ENCODE data around the gene IER3. TPM values are rescaled to one million over a fixed set of nuclear protein-coding genes. Genes with fewer than 3 reads are reported as not detected.
A peak's percentile ranks its signal among the peaks of the same experiment; 100 is the strongest.

IER3 gene
- total and polyA plus RNA-seq, 9 donors, result 9.7 to 221 (median 20.6) TPM

GRCh38 chr6:30781743-30782424, 37.5 kb upstream of the IER3 start:
- Histone ChIP-seq H3K9me3 (no peaks in the 10 kb centered on the region), H3K27me3 (no peaks in the 10 kb centered on the region), H3K36me3 (no peaks in the 10 kb centered on the region), H3K4me1 (ENCODE audit: insufficient read depth) (peaks cover 20% of the 10 kb centered on the region), H3K4me3 (no peak overlapping the region), H3K27ac (peak overlapping the region; percentile 31 to 96)
- intact Hi-C loops (cut with DNase I), result loop anchor here in 1 of 4 donors (5.0 kb wide), 1 partner anchor 40 kb away; the partner anchor contains the start of genes FLOT1 and IER3
- WGBS, 3 donors, result 1 to 5% (median 4%) methylated on average over 13 of the region's 13 CpGs
- TF ChIP-seq POLR2A (IDR thresholded peaks at IDR 0.05), result no peak
- peak; percentile 96 for TF ChIP-seq EP300 (IDR thresholded peaks at IDR 0.05)
- peak; percentile 99 to 100 (median 99) for DNase-seq

- WGBS, 3 donors, result 75 to 89% (median 83%) methylated on average over 4 of the region's 4 CpGs
- no peaks in the 10 kb centered on the region for H3K27me3 ChIP-seq
- H3K27ac ChIP-seq, result peak overlapping the region in 1 of 2 donors; percentile 96
- intact Hi-C loops (cut with DNase I), result loop anchor here in 1 of 4 donors (5.0 kb wide), 1 partner anchor 39 kb away; the partner anchor contains the start of genes FLOT1 and IER3
- no peaks in the 10 kb centered on the region for H3K36me3 ChIP-seq
- TF ChIP-seq POLR2A (IDR thresholded peaks at IDR 0.05), result peak; percentile 9
- TF ChIP-seq EP300 (IDR thresholded peaks at IDR 0.05), result no peak
- peaks cover 20% of the 10 kb centered on the region for H3K4me1 ChIP-seq (ENCODE audit: insufficient read depth)
- H3K9me3 ChIP-seq, result no peaks in the 10 kb centered on the region
- DNase-seq, result peak in 3 of 5 donors; percentile 49 to 53 (median 52)
- no peak overlapping the region for H3K4me3 ChIP-seq
Observed at GRCh38 chr6:30781395-30781742, 37.0 kb upstream of the IER3 start.

GRCh38 chr6:30780642-30780920, 36.2 kb upstream of the IER3 start:
- Histone ChIP-seq H3K27me3 (no peaks in the 10 kb centered on the region), H3K27ac (peak overlapping the region in 1 of 2 donors; percentile 96), H3K4me1 (ENCODE audit: insufficient read depth) (peaks cover 20% of the 10 kb centered on the region), H3K4me3 (no peak overlapping the region), H3K9me3 (no peaks in the 10 kb centered on the region), H3K36me3 (no peaks in the 10 kb centered on the region)
- intact Hi-C loops (cut with DNase I), result loop anchor here in 1 of 4 donors (5.0 kb wide), 1 partner anchor 38 kb away; the partner anchor contains the start of genes FLOT1 and IER3
- TF ChIP-seq POLR2A (IDR thresholded peaks at IDR 0.05), result no peak
- TF ChIP-seq CTCF (IDR thresholded peaks at IDR 0.05), result no peak
- TF ChIP-seq EP300 (IDR thresholded peaks at IDR 0.05), result no peak
- no peak for DNase-seq
- WGBS, 3 donors, result 94 to 96% (median 94%) methylated on average over 1 of the region's 1 CpG

GRCh38 chr6:30779850-30780641, 35.7 kb upstream of the IER3 start:
- intact Hi-C loops (cut with DNase I), result loop anchor here in 2 of 4 donors (5.0 kb wide), 1 partner anchor 38 kb away; the partner anchor contains the start of genes FLOT1 (in 2 of the 2) and IER3 (in 2 of the 2)
- no peaks in the 10 kb centered on the region for H3K9me3 ChIP-seq
- TF ChIP-seq CTCF (IDR thresholded peaks at IDR 0.05) (no peak), EP300 (IDR thresholded peaks at IDR 0.05) (no peak), POLR2A (IDR thresholded peaks at IDR 0.05) (no peak)
- H3K27me3 ChIP-seq, result no peaks in the 10 kb centered on the region
- peak overlapping the region; percentile 9 to 76 for H3K27ac ChIP-seq
- no peak overlapping the region for H3K4me3 ChIP-seq
- no peaks in the 10 kb centered on the region for H3K36me3 ChIP-seq
- DNase-seq, result peak in 1 of 5 donors; percentile 37
- 78% methylated on average over 10 of the region's 10 CpGs for WGBS, 3 donors
- peaks cover 20% of the 10 kb centered on the region for H3K4me1 ChIP-seq (ENCODE audit: insufficient read depth)

GRCh38 chr6:30778001-30778635, 33.8 kb upstream of the IER3 start:
- peaks cover 20% of the 10 kb centered on the region for H3K4me1 ChIP-seq (ENCODE audit: insufficient read depth)
- peak overlapping the region; percentile 44 to 76 for H3K27ac ChIP-seq
- WGBS, 3 donors, result 76 to 79% (median 78%) methylated on average over 3 of the region's 3 CpGs
- no peak for DNase-seq
- intact Hi-C loops (cut with DNase I), result loop anchor here in 1 of 4 donors (5.0 kb wide), 1 partner anchor 36 kb away; the partner anchor contains the start of genes FLOT1 and IER3
- H3K27me3 ChIP-seq, result no peaks in the 10 kb centered on the region
- no peak for TF ChIP-seq EP300 (IDR thresholded peaks at IDR 0.05)
- TF ChIP-seq CTCF (IDR thresholded peaks at IDR 0.05), result no peak
- no peak for TF ChIP-seq POLR2A (IDR thresholded peaks at IDR 0.05)
- H3K36me3 ChIP-seq, result no peaks in the 10 kb centered on the region
- no peaks in the 10 kb centered on the region for H3K9me3 ChIP-seq
- no peak overlapping the region for H3K4me3 ChIP-seq

All from ovary (tissue), 9 donors.